ENCODE data around the gene TMEM231.

GRCh38 chr16:75570396-75571065 is 14.5 kb upstream of the TMEM231 start:
- no peak for TF ChIP-seq POLR2AphosphoS5 (IDR thresholded peaks at IDR 0.05; ENCODE audit: low read depth, low read length)
- TF ChIP-seq POLR2A (IDR thresholded peaks at IDR 0.05; ENCODE audit: low read depth, low read length), result no peak
- TF ChIP-seq TAF1 (IDR thresholded peaks at IDR 0.05; ENCODE audit: borderline replicate concordance, low read depth, low read length), result no peak
